Right lobe of liver (tissue), 6 donors: ENCODE results near the gene FARS2. TPM values are rescaled to one million over a fixed set of nuclear protein-coding genes. Genes with fewer than 3 reads are reported as not detected.
A peak's percentile ranks its signal among the peaks of the same experiment; 100 is the strongest.

Source experiments
- ATAC-seq, 4 donors: fragments of 200-7000 bp; cut with Tn5 transposase; one replicate each; pipeline ENCODE4 v1.9.1; 2020; ENCODE audit warnings: mild to moderate bottlenecking in 4 of 4, moderate library complexity in 4 of 4
- DNase-seq, 3 donors: peaks; one replicate each; pipeline ENCODE4 v3.0.0-alpha.2; 2020
- H3K27ac ChIP-seq, 3 donors: fragments of 200-600 bp; one replicate each; pipeline ENCODE4 v1.8.0; 2022
- H3K27me3 ChIP-seq, 2 donors: fragments of 200-600 bp; one replicate each; pipeline ENCODE4 v1.8.0; 2022
- H3K36me3 ChIP-seq, 4 donors: fragments of 200-600 bp; sonication (generic) in 1 of 4; one replicate each; pipeline versions ENCODE4 v1.5.1 to v1.8.0; 2017 to 2022; ENCODE audit warnings: control low read depth in 1 of 4
- H3K4me1 ChIP-seq, 4 donors: fragments of 200-600 bp; sonication (generic) in 1 of 4; one replicate each; pipeline versions ENCODE4 v1.5.1 to v1.8.0; 2017 to 2022; ENCODE audit warnings: control low read depth in 1 of 4
- H3K4me3 ChIP-seq, 3 donors: fragments of 200-600 bp; one replicate each; pipeline ENCODE4 v1.8.0; 2022
- H3K9me3 ChIP-seq, 4 donors: fragments of 200-600 bp; sonication (generic) in 1 of 4; one replicate each; pipeline versions ENCODE4 v1.5.1 to v1.8.0; 2017 to 2022; ENCODE audit warnings: control low read depth in 1 of 4
- CTCF ChIP-seq, 4 donors: fragments of 200-600 bp in 3 of 4; fragments of 450-650 bp in 1 of 4; IDR thresholded peaks; one replicate each; pipeline versions ENCODE4 v1.5.1 to v1.8.0; 2016 to 2022; ENCODE audit warnings: antibody characterized with exemption in 4 of 4, mild to moderate bottlenecking in 2 of 4
- POLR2A ChIP-seq: fragments of 450-650 bp; IDR thresholded peaks from one replicate; pipeline ENCODE4 v1.6.1; 2017; ENCODE audit warnings: antibody characterized with exemption, mild to moderate bottlenecking
- WGBS: methylation state at CpG from one replicate; pipeline ENCODE4 v1.1.6; 2018; ENCODE audit warnings: low coverage, low lambda C conversion rate; ENCODE audit not compliant: insufficient coverage; ENCODE audit errors: missing lambda C conversion rate; 5-methylcytosine and 5-hydroxymethylcytosine counted together
- intact Hi-C, 2 donors: fragments of 100-400 bp; cut with DNase I; formaldehyde crosslinking; loops; one replicate each; pipeline versions ENCODE4 v1.11.2 to v1.14.1; 2022
- total RNA-seq, 6 experiments: library from RNA; depleted of rRNA in 2 of 6; stranded (reverse); fragments of >200 nt in 2 of 6; fragmentation: NEBNext Ultra II Directional in 3 of 6; extraction: Animal tissue kit (Norgen Biotek cat#: 25700) in 3 of 6; gene quantifications; one replicate each; pipeline versions ENCODE4 v1.1.0 to v1.2.4, GENCODE V29; 2016 to 2023
- donor health status: DM: no; HTN: yes; CAD: no.
- donor health status: DM: no; HTN: no; CAD: no.
- donor health status: DM: no; HTN: no; CAD: no.
- donor health status: DM: no; HTN: yes; CAD: no.
- donor health status: DM: no; HTN: yes; CAD: no.

Gene FARS2
- total RNA-seq, 6 experiments from 2014 or later, result 7.2 to 12.9 (median 11.7) TPM

- WGBS, result 63% methylated on average over 12 of the region's 13 CpGs
- no peak overlapping the region for H3K27ac ChIP-seq
- H3K9me3 ChIP-seq, result no peaks in the 10 kb centered on the region
- ATAC-seq (no peak), DNase-seq (no peak)
- no peaks in the 10 kb centered on the region for H3K27me3 ChIP-seq
- H3K4me1 ChIP-seq, result no peaks in the 10 kb centered on the region
- no peak overlapping the region for H3K4me3 ChIP-seq
- H3K36me3 ChIP-seq, result no peaks in the 10 kb centered on the region
- intact Hi-C loops, result no loop called here
- no peak for TF ChIP-seq CTCF (IDR thresholded peaks at IDR 0.05)
These were observed 411.9 kb downstream of the FARS2 start for GRCh38 chr6:5673019-5673790.

GRCh38 chr6:5674141-5674540 is 412.8 kb downstream of the FARS2 start:
- no peaks in the 10 kb centered on the region for H3K36me3 ChIP-seq

GRCh38 chr6:5674721-5675120 is 413.4 kb downstream of the FARS2 start:
- no peak overlapping the region for H3K27ac ChIP-seq

More at GRCh38 chr6:5674141-5674540, 412.8 kb downstream of the FARS2 start:
- Histone ChIP-seq H3K4me1 (no peaks in the 10 kb centered on the region), H3K27ac (no peak overlapping the region), H3K27me3 (no peaks in the 10 kb centered on the region), H3K4me3 (no peak overlapping the region), H3K9me3 (no peaks in the 10 kb centered on the region)
- DNase-seq, result no peak
- no peak for ATAC-seq
- WGBS, result 89% methylated on average over 3 of the region's 3 CpGs
- intact Hi-C loops, result no loop called here
- TF ChIP-seq CTCF (IDR thresholded peaks at IDR 0.05) (no peak), POLR2A (no peak)

GRCh38 chr6:5676701-5677100 is 415.4 kb downstream of the FARS2 start:
- Histone ChIP-seq H3K4me1 (no peaks in the 10 kb centered on the region), H3K4me3 (no peak overlapping the region), H3K9me3 (no peaks in the 10 kb centered on the region), H3K27ac (no peak overlapping the region), H3K27me3 (no peaks in the 10 kb centered on the region), H3K36me3 (no peaks in the 10 kb centered on the region)
- no peak for ATAC-seq
- TF ChIP-seq POLR2A, result no peak
- TF ChIP-seq CTCF (IDR thresholded peaks at IDR 0.05), result no peak
- 74% methylated on average over 2 of the region's 2 CpGs for WGBS
- DNase-seq, result no peak
- intact Hi-C loops, result no loop called here

More at GRCh38 chr6:5674721-5675120, 413.4 kb downstream of the FARS2 start:
- Histone ChIP-seq H3K9me3 (no peaks in the 10 kb centered on the region), H3K36me3 (no peaks in the 10 kb centered on the region), H3K4me3 (no peak overlapping the region), H3K27me3 (no peaks in the 10 kb centered on the region), H3K4me1 (no peaks in the 10 kb centered on the region)
- peak; percentile 32 to 66 (median 49) for ATAC-seq
- no peak for TF ChIP-seq CTCF (IDR thresholded peaks at IDR 0.05)
- TF ChIP-seq POLR2A, result no peak
- no peak for DNase-seq
- 69% methylated on average over 2 of the region's 2 CpGs for WGBS
- intact Hi-C loops, result no loop called here
